Stimulated activated CD8-positive, alpha-beta memory T cell treated with anti-CD3 and anti-CD28 coated beads, Interleukin-15, amount 100 ng/mL, for 48 hours (primary cell): ENCODE measurements around the gene PCDH9.

Experiments
- DNase-seq, 2 donors: peaks; one replicate each; pipeline ENCODE4 v3.0.0-alpha.2; 2020; ENCODE audit warnings: low read depth in 2 of 2

Gene PCDH9

GRCh38 chr13:66528944-66529576 lies 701.1 kb downstream of the PCDH9 start:
- DNase-seq: no peak

GRCh38 chr13:66528180-66528579 lies 702.0 kb downstream of the PCDH9 start:
- DNase-seq: no peak

- DNase-seq: no peak
These were observed 709.4 kb downstream of the PCDH9 start for GRCh38 chr13:66520511-66521355.

- no peak for DNase-seq
These were observed 710.9 kb downstream of the PCDH9 start for GRCh38 chr13:66519259-66519658.

GRCh38 chr13:66518068-66518467 lies 712.1 kb downstream of the PCDH9 start:
- no peak for DNase-seq

- DNase-seq: no peak
These were observed 716.4 kb downstream of the PCDH9 start for GRCh38 chr13:66513728-66514127.

GRCh38 chr13:66509175-66509574 lies 721.0 kb downstream of the PCDH9 start:
- DNase-seq: no peak

GRCh38 chr13:66508153-66508909 lies 721.8 kb downstream of the PCDH9 start:
- DNase-seq: no peak

- no peak for DNase-seq
These were observed 723.2 kb downstream of the PCDH9 start for GRCh38 chr13:66506979-66507378.

GRCh38 chr13:66506051-66506777 lies 723.9 kb downstream of the PCDH9 start:
- no peak for DNase-seq

- DNase-seq: no peak
These were observed 726.2 kb downstream of the PCDH9 start for GRCh38 chr13:66503890-66504289.

GRCh38 chr13:66501181-66501580 lies 729.0 kb downstream of the PCDH9 start:
- no peak for DNase-seq

GRCh38 chr13:66492479-66492878 lies 737.7 kb downstream of the PCDH9 start:
- DNase-seq: no peak

- DNase-seq: no peak
These were observed 738.9 kb downstream of the PCDH9 start for GRCh38 chr13:66491251-66491650.

- no peak for DNase-seq
These were observed 740.5 kb downstream of the PCDH9 start for GRCh38 chr13:66489586-66489985.

GRCh38 chr13:66489172-66489571 lies 741.0 kb downstream of the PCDH9 start:
- no peak for DNase-seq

GRCh38 chr13:66483712-66484111 lies 746.4 kb downstream of the PCDH9 start:
- DNase-seq: no peak

- no peak for DNase-seq
These were observed 747.3 kb downstream of the PCDH9 start for GRCh38 chr13:66482836-66483235.

GRCh38 chr13:66477816-66478215 lies 752.3 kb downstream of the PCDH9 start:
- no peak for DNase-seq

- DNase-seq: no peak
These were observed 755.1 kb downstream of the PCDH9 start for GRCh38 chr13:66475061-66475460.

- no peak for DNase-seq
These were observed 760.4 kb downstream of the PCDH9 start for GRCh38 chr13:66469745-66470144.

GRCh38 chr13:66468656-66469055 lies 761.5 kb downstream of the PCDH9 start:
- DNase-seq: no peak
